H1 (cell line): ENCODE data around the gene GPN2. TPM values are rescaled to one million over a fixed set of nuclear protein-coding genes. Genes with fewer than 3 reads are reported as not detected.

Source experiments
- ATF3 ChIP-seq: IDR thresholded peaks from 2 replicates; pipeline ENCODE4 v1.6.1; 2011; ENCODE audit warnings: low read depth, mild to moderate bottlenecking, low read length; ENCODE audit not compliant: insufficient read depth
- BACH1 ChIP-seq: IDR thresholded peaks from 2 replicates; pipeline ENCODE4 v1.6.1; 2012; ENCODE audit warnings: low read length, improper control_type of control experiment
- BCL11A ChIP-seq, 2 experiments: IDR thresholded peaks; one replicate each; pipeline ENCODE4 v1.6.1; 2011; ENCODE audit warnings: low read depth in 2 of 2, low read length in 2 of 2, mild to moderate bottlenecking in 2 of 2
- BRCA1 ChIP-seq: IDR thresholded peaks from 2 replicates; pipeline ENCODE4 v1.6.1; 2012; ENCODE audit warnings: low read depth, low read length, improper control_type of control experiment
- CEBPB ChIP-seq: IDR thresholded peaks from 2 replicates; pipeline ENCODE4 v1.6.1; 2012; ENCODE audit warnings: low read depth, low read length
- E2F6 ChIP-seq: IDR thresholded peaks from 2 replicates; pipeline ENCODE4 v1.6.1; 2012; ENCODE audit warnings: inconsistent platforms
- EZH2 ChIP-seq: fragments of 200-600 bp; sonication (generic); IDR thresholded peaks from 2 replicates; pipeline ENCODE4 v1.7.1; 2012; ENCODE audit warnings: low read depth, mild to moderate bottlenecking, moderate library complexity, low read length, inconsistent platforms; ENCODE audit not compliant: severe bottlenecking
- GTF2F1 ChIP-seq: IDR thresholded peaks from 2 replicates; pipeline ENCODE4 v1.6.1; 2012; ENCODE audit warnings: low read depth, low read length, improper control_type of control experiment, borderline replicate concordance
- HDAC2 ChIP-seq, 2 experiments: fragments of 300-600 bp in 1 of 2; sonication (generic) in 1 of 2; IDR thresholded peaks; 2 replicates each; pipeline ENCODE4 v1.6.1; 2011 to 2012; ENCODE audit warnings: low read depth in 2 of 2, low read length in 2 of 2, mild to moderate bottlenecking in 2 of 2, moderate library complexity in 2 of 2, borderline replicate concordance in 1 of 2, inconsistent platforms in 1 of 2
- KDM1A ChIP-seq: fragments of 200-600, 300-600 bp; sonication (generic); IDR thresholded peaks from 2 replicates; pipeline ENCODE4 v1.7.1; 2016; ENCODE audit warnings: mild to moderate bottlenecking, low read length, borderline replicate concordance
- KDM5A ChIP-seq: fragments of 200-600 bp; IDR thresholded peaks from 2 replicates; pipeline ENCODE4 v1.7.1; 2012; ENCODE audit warnings: mild to moderate bottlenecking, low read length, inconsistent platforms, mixed read lengths
- NRF1 ChIP-seq: IDR thresholded peaks from 2 replicates; pipeline ENCODE4 v1.6.1; 2011; ENCODE audit warnings: mild to moderate bottlenecking, low read depth, low read length, improper control_type of control experiment
- RAD21 ChIP-seq, 2 experiments: IDR thresholded peaks in 1 of 2; conservative IDR thresholded peaks in 1 of 2; 2 replicates each; pipeline ENCODE4 v1.6.1; 2011; ENCODE audit warnings: low read depth in 2 of 2, low read length in 2 of 2, improper control_type of control experiment in 1 of 2, inconsistent platforms in 1 of 2, mild to moderate bottlenecking in 1 of 2, moderate library complexity in 1 of 2
- RBBP5 ChIP-seq: IDR thresholded peaks from 2 replicates; pipeline ENCODE4 v1.7.1; 2012; ENCODE audit warnings: low read depth, mild to moderate bottlenecking, inconsistent platforms, low read length, moderate library complexity, borderline replicate concordance
- RXRA ChIP-seq: IDR thresholded peaks from 2 replicates; pipeline ENCODE4 v1.6.1; 2011; ENCODE audit warnings: low read depth, mild to moderate bottlenecking, low read length, moderate library complexity; ENCODE audit not compliant: insufficient read depth
- SIN3A ChIP-seq, 2 experiments: IDR thresholded peaks in 1 of 2; conservative IDR thresholded peaks in 1 of 2; 2 replicates each; pipeline ENCODE4 v1.6.1; 2011 to 2012; ENCODE audit warnings: low read length in 2 of 2, improper control_type of control experiment in 1 of 2, low read depth in 1 of 2, mild to moderate bottlenecking in 1 of 2
- SRF ChIP-seq: IDR thresholded peaks from 2 replicates; pipeline ENCODE4 v1.6.1; 2011; ENCODE audit warnings: mild to moderate bottlenecking, low read depth, low read length, moderate library complexity
- TAF1 ChIP-seq: IDR thresholded peaks from 2 replicates; pipeline ENCODE4 v1.6.1; 2011; ENCODE audit warnings: mild to moderate bottlenecking, low read depth, low read length
- TAF7 ChIP-seq: optimal IDR thresholded peaks from 2 replicates; pipeline ENCODE3; 2011; ENCODE audit warnings: low read depth, mild to moderate bottlenecking, inconsistent platforms, low read length, moderate library complexity, borderline replicate concordance
- YY1 ChIP-seq: IDR thresholded peaks from 2 replicates; pipeline ENCODE4 v1.6.1; 2011; ENCODE audit warnings: low read depth, mild to moderate bottlenecking, low read length
- ZNF274 ChIP-seq: IDR thresholded peaks from 2 replicates; pipeline ENCODE4 v1.7.0; 2012; ENCODE audit warnings: low read length, borderline replicate concordance; ENCODE audit errors: extremely low read depth
- polyA plus RNA-seq, 7 experiments: library from polyadenylated mRNA; depleted of rRNA in 3 of 7; stranded (reverse) in 5 of 7; unstranded in 2 of 7; fragments of >200 nt in 5 of 7; fragments of 200-250 nt in 2 of 7; gene quantifications; 1 replicate in 5 of 7; 2 replicates in 1 of 7; 4 replicates in 1 of 7; pipeline versions ENCODE4 v1.2.1 to v1.2.3, GENCODE V29; 2011 to 2013; ENCODE audit warnings: missing spikeins in 2 of 7, mixed read lengths in 2 of 7
- total RNA-seq: library from RNA; stranded (reverse); fragmentation: NEBNext Ultra II Directional; extraction: Animal tissue kit (Norgen Biotek cat#: 25700); gene quantifications from 2 replicates; pipeline ENCODE4 v1.2.1, GENCODE V29; 2021

The GPN2 gene
- total and polyA plus RNA-seq, 2 of the 8 experiments (the other 6 are each of a cell fraction or from before 2014, with no cell fraction given): 27.3 to 36.8 TPM

GRCh38 chr1:26889551-26890466 lies at the start of gene GPN2 (continued):
- TF ChIP-seq EZH2 (no peak), ATF3 (no peak), YY1 (peak; percentile 31; the same call in 1 of the 2 replicates), RBBP5 (peak; percentile 81; the same call in 1 of the 2 replicates), KDM1A (peak; percentile 78; the same call in 1 of the 2 replicates), NRF1 (0 out of 2 replicates have a peak, but pooled peaks have one; percentile 6), KDM5A (no peak), BACH1 (no peak), ZNF274 (no peak), RAD21 (IDR thresholded peaks at IDR 0.05 in 1 of 2, conservative IDR thresholded peaks at IDR 0.05 in 1 of 2; ENCODE audit: low read depth in 2 of 2, low read length in 2 of 2) (no peak), E2F6 (peak; percentile 21; the same call in 1 of the 2 replicates), SRF (no peak), SIN3A (conservative IDR thresholded peaks at IDR 0.05 in 1 of 2, IDR thresholded peaks at IDR 0.05 in 1 of 2; ENCODE audit: low read depth in 1 of 2, low read length in 2 of 2) (peak; percentile 66 to 86; a peak in 1 of 4 replicates), BRCA1 (no peak), RXRA (no peak), TAF1 (peak; percentile 70), BCL11A (IDR thresholded peaks at IDR 0.05; ENCODE audit: low read depth in 2 of 2, low read length in 2 of 2) (no peak), GTF2F1 (no peak), TAF7 (no peak), HDAC2 (IDR thresholded peaks at IDR 0.05; ENCODE audit: borderline replicate concordance in 1 of 2, low read depth in 2 of 2, low read length in 2 of 2) (peak in 1 of 2 experiments; percentile 67; a peak in 1 of 4 replicates), CEBPB (no peak)
